H1 (cell line): ENCODE data around the gene PDE8A. TPM values are rescaled to one million over a fixed set of nuclear protein-coding genes. Genes with fewer than 3 reads are reported as not detected.

Experiments
- CTCF ChIA-PET: fragments of 300-600 bp; sonication (Branson Sonifier 250); formaldehyde crosslinking; loops from one replicate; lab custom pipeline; 2021; ENCODE audit not compliant: partially characterized antibody; lab: Charles Lee
- POLR2A ChIA-PET: fragments of 300-600 bp; sonication (Branson Sonifier 250); formaldehyde crosslinking; loops from one replicate; lab custom pipeline; 2021; ENCODE audit warnings: inconsistent platforms; ENCODE audit not compliant: partially characterized antibody; lab: Charles Lee
- DNase-seq, 2 experiments: peaks; one replicate each; pipeline versions ENCODE4 v3.0.0 to v3.0.0-alpha.2; 2010 to 2022; ENCODE audit warnings: low spot score in 2 of 2, low read depth in 1 of 2, mixed read lengths in 1 of 2
- FAIRE-seq: peaks from 2 replicates; lab custom pipeline; 2011; peaks lifted over from hg19 to GRCh38; lab: Jason Lieb, UNC
- H2AFZ ChIP-seq: 2 replicates; pipeline ENCODE4 v1.8.1; 2012; ENCODE audit warnings: low read length, inconsistent platforms
- H2AK5ac ChIP-seq: 2 replicates; pipeline ENCODE4 v1.6.1; 2013; ENCODE audit warnings: low read depth, low read length
- H2BK120ac ChIP-seq: replicated peaks from 2 replicates; pipeline ENCODE3; 2013; ENCODE audit warnings: low read depth, low read length, inconsistent platforms
- H2BK12ac ChIP-seq: 2 replicates; pipeline ENCODE4 v1.6.1; 2013; ENCODE audit warnings: low read depth, low read length
- H2BK15ac ChIP-seq: 2 replicates; pipeline ENCODE4 v1.6.1; 2013; ENCODE audit warnings: low read length
- H2BK20ac ChIP-seq: 2 replicates; pipeline ENCODE4 v1.6.1; 2013; ENCODE audit warnings: low read length
- H2BK5ac ChIP-seq: 2 replicates; pipeline ENCODE4 v1.6.1; 2013; ENCODE audit warnings: low read depth, low read length
- H3K14ac ChIP-seq: 2 replicates; pipeline ENCODE4 v1.6.1; 2013; ENCODE audit warnings: inconsistent platforms; ENCODE audit not compliant: insufficient read length
- H3K18ac ChIP-seq: 2 replicates; pipeline ENCODE4 v1.6.1; 2013; ENCODE audit warnings: low read length; ENCODE audit errors: extremely low read depth
- H3K23ac ChIP-seq: 2 replicates; pipeline ENCODE4 v1.6.1; 2013; ENCODE audit warnings: inconsistent platforms; ENCODE audit not compliant: insufficient read length
- H3K23me2 ChIP-seq: 2 replicates; pipeline ENCODE4 v1.6.1; 2013; ENCODE audit warnings: low read depth, low read length
- H3K27ac ChIP-seq: 2 replicates; pipeline ENCODE4 v1.6.1; 2011; ENCODE audit warnings: low read depth, low read length, inconsistent platforms
- H3K27me3 ChIP-seq, 4 experiments: replicated peaks in 1 of 4; 1 replicate in 1 of 4; 2 replicates in 3 of 4; pipeline versions ENCODE4 v1.6.1 to v1.8.1; 2011 to 2013; ENCODE audit warnings: low read length in 3 of 4, mild to moderate bottlenecking in 3 of 4, inconsistent platforms in 2 of 4, mixed read lengths in 2 of 4, moderate library complexity in 1 of 4; ENCODE audit not compliant: control insufficient read depth in 3 of 4, insufficient read depth in 3 of 4; ENCODE audit errors: extremely low read depth in 1 of 4
- H3K36me3 ChIP-seq, 4 experiments: 2 replicates each; pipeline versions ENCODE4 v1.6.1 to v1.8.1; 2011 to 2013; ENCODE audit warnings: mild to moderate bottlenecking in 4 of 4, low read length in 3 of 4, moderate library complexity in 2 of 4, control low read depth in 1 of 4, inconsistent platforms in 1 of 4; ENCODE audit not compliant: insufficient read depth in 4 of 4, control insufficient read depth in 2 of 4
- H3K4ac ChIP-seq: replicated peaks from 2 replicates; pipeline ENCODE3; 2013; ENCODE audit warnings: low read length, low read depth, mixed read lengths, inconsistent platforms; ENCODE audit not compliant: insufficient read length
- H3K4me1 ChIP-seq, 4 experiments: replicated peaks in 1 of 4; 1 replicate in 1 of 4; 2 replicates in 3 of 4; pipeline versions ENCODE4 v1.6.1 to v1.8.1; 2011 to 2013; ENCODE audit warnings: low read length in 3 of 4, inconsistent platforms in 2 of 4, mixed read lengths in 1 of 4; ENCODE audit not compliant: insufficient read depth in 4 of 4, control insufficient read depth in 3 of 4
- H3K4me2 ChIP-seq, 2 experiments: 2 replicates each; pipeline versions ENCODE4 v1.6.1 to v1.8.1; 2011 to 2013; ENCODE audit warnings: low read depth in 2 of 2, low read length in 2 of 2, control low read depth in 1 of 2, inconsistent platforms in 1 of 2, mild to moderate bottlenecking in 1 of 2; ENCODE audit not compliant: insufficient read depth in 1 of 2
- H3K4me3 ChIP-seq, 4 experiments: fragments of 200-600, 300-600 bp in 1 of 4; sonication (generic), shearing (Covaris generic), sonication (Bioruptor Twin) in 1 of 4; 2 replicates each; pipeline versions ENCODE4 v1.5.1 to v1.8.1; 2011 to 2016; ENCODE audit warnings: low read length in 4 of 4, low read depth in 3 of 4, control low read depth in 2 of 4, inconsistent platforms in 2 of 4, mild to moderate bottlenecking in 2 of 4, mixed read lengths in 1 of 4, moderate library complexity in 1 of 4; ENCODE audit not compliant: insufficient read depth in 2 of 4; ENCODE audit errors: extremely low read depth in 1 of 4
- H3K56ac ChIP-seq: replicated peaks from 2 replicates; pipeline ENCODE3; 2013; ENCODE audit warnings: low read depth, mild to moderate bottlenecking, mixed read lengths, low read length, inconsistent platforms; ENCODE audit not compliant: insufficient read length
- H3K79me1 ChIP-seq: 2 replicates; pipeline ENCODE4 v1.6.1; 2013; ENCODE audit warnings: low read depth, low read length, control low read depth
- H3K79me2 ChIP-seq, 2 experiments: 2 replicates each; pipeline versions ENCODE4 v1.6.1 to v1.8.1; 2012 to 2013; ENCODE audit warnings: low read length in 2 of 2, mild to moderate bottlenecking in 2 of 2, inconsistent platforms in 1 of 2; ENCODE audit not compliant: insufficient read depth in 2 of 2, control insufficient read depth in 1 of 2
- H3K9ac ChIP-seq, 4 experiments: replicated peaks in 1 of 4; 1 replicate in 1 of 4; 2 replicates in 3 of 4; pipeline versions ENCODE4 v1.6.1 to v1.8.1; 2011 to 2013; ENCODE audit warnings: low read depth in 3 of 4, low read length in 3 of 4, control low read depth in 2 of 4, mild to moderate bottlenecking in 2 of 4, moderate library complexity in 2 of 4, inconsistent platforms in 1 of 4; ENCODE audit errors: extremely low read depth in 1 of 4
- H3K9me3 ChIP-seq, 2 experiments: 2 replicates each; pipeline versions ENCODE4 v1.6.1 to v1.8.1; 2012 to 2013; ENCODE audit warnings: mild to moderate bottlenecking in 2 of 2, moderate library complexity in 2 of 2, control low read depth in 1 of 2, inconsistent platforms in 1 of 2, low read depth in 1 of 2, low read length in 1 of 2, mixed read lengths in 1 of 2; ENCODE audit not compliant: insufficient read depth in 2 of 2
- H4K20me1 ChIP-seq, 2 experiments: replicated peaks in 1 of 2; 2 replicates each; pipeline versions ENCODE3 to v1.8.1; 2011 to 2013; ENCODE audit warnings: inconsistent platforms in 2 of 2, low read length in 2 of 2, mild to moderate bottlenecking in 1 of 2; ENCODE audit not compliant: insufficient read depth in 2 of 2, control insufficient read depth in 1 of 2
- H4K5ac ChIP-seq: 2 replicates; pipeline ENCODE4 v1.6.1; 2013; ENCODE audit warnings: low read length, low read depth, mixed read lengths, inconsistent platforms; ENCODE audit not compliant: insufficient read length
- H4K8ac ChIP-seq: 2 replicates; pipeline ENCODE4 v1.8.0; 2013; ENCODE audit warnings: mild to moderate bottlenecking, moderate library complexity, low read length, inconsistent platforms; ENCODE audit not compliant: insufficient read depth; ENCODE audit errors: extremely low read depth
- H4K91ac ChIP-seq: replicated peaks from 2 replicates; pipeline ENCODE3; 2013; ENCODE audit warnings: low read length, mixed read lengths, inconsistent platforms; ENCODE audit not compliant: insufficient read length
- RAD21 ChIP-seq, 2 experiments: IDR thresholded peaks in 1 of 2; conservative IDR thresholded peaks in 1 of 2; 2 replicates each; pipeline ENCODE4 v1.6.1; 2011; ENCODE audit warnings: low read depth in 2 of 2, low read length in 2 of 2, improper control_type of control experiment in 1 of 2, inconsistent platforms in 1 of 2, mild to moderate bottlenecking in 1 of 2, moderate library complexity in 1 of 2
- RFX5 ChIP-seq: IDR thresholded peaks from 2 replicates; pipeline ENCODE4 v1.6.1; 2011; ENCODE audit warnings: low read depth, low read length, improper control_type of control experiment, borderline replicate concordance
- YY1 ChIP-seq: IDR thresholded peaks from 2 replicates; pipeline ENCODE4 v1.6.1; 2011; ENCODE audit warnings: low read depth, mild to moderate bottlenecking, low read length
- WGBS, 2 experiments: shearing (Covaris generic) in 1 of 2; methylation state at CpG; one replicate each; pipeline versions ENCODE4 v1.1.6 to v1.1.7; 2013 to 2015; ENCODE audit warnings: low lambda C conversion rate in 2 of 2, mixed read lengths in 2 of 2, inconsistent platforms in 1 of 2, low coverage in 1 of 2, missing lambda C conversion rate in 1 of 2; ENCODE audit not compliant: insufficient replicate concordance in 2 of 2, insufficient coverage in 1 of 2, insufficient read length in 1 of 2; ENCODE audit errors: extremely low coverage in 1 of 2, missing lambda C conversion rate in 1 of 2; 5-methylcytosine and 5-hydroxymethylcytosine counted together
- polyA plus RNA-seq, 7 experiments: library from polyadenylated mRNA; depleted of rRNA in 3 of 7; stranded (reverse) in 5 of 7; unstranded in 2 of 7; fragments of >200 nt in 5 of 7; fragments of 200-250 nt in 2 of 7; gene quantifications; 1 replicate in 5 of 7; 2 replicates in 1 of 7; 4 replicates in 1 of 7; pipeline versions ENCODE4 v1.2.1 to v1.2.3, GENCODE V29; 2011 to 2013; ENCODE audit warnings: missing spikeins in 2 of 7, mixed read lengths in 2 of 7
- total RNA-seq: library from RNA; stranded (reverse); fragmentation: NEBNext Ultra II Directional; extraction: Animal tissue kit (Norgen Biotek cat#: 25700); gene quantifications from 2 replicates; pipeline ENCODE4 v1.2.1, GENCODE V29; 2021
- TF ChIP-seq, protein P1 (sequence below), 3 experiments: IDR thresholded peaks; 1 replicate in 2 of 3; 2 replicates in 1 of 3; pipeline versions ENCODE4 v1.5.1 to v1.6.1; 2011; ENCODE audit warnings: low read length in 3 of 3, mild to moderate bottlenecking in 3 of 3, inconsistent platforms in 2 of 3, low read depth in 1 of 3, moderate library complexity in 1 of 3; ENCODE audit not compliant: insufficient read depth in 1 of 3; ENCODE audit errors: control extremely low read depth in 1 of 3

Gene PDE8A
- total and polyA plus RNA-seq, 2 of the 8 experiments (the other 6 are each of a cell fraction or from before 2014, with no cell fraction given), result 6.9 to 7.8 TPM

DNA sequence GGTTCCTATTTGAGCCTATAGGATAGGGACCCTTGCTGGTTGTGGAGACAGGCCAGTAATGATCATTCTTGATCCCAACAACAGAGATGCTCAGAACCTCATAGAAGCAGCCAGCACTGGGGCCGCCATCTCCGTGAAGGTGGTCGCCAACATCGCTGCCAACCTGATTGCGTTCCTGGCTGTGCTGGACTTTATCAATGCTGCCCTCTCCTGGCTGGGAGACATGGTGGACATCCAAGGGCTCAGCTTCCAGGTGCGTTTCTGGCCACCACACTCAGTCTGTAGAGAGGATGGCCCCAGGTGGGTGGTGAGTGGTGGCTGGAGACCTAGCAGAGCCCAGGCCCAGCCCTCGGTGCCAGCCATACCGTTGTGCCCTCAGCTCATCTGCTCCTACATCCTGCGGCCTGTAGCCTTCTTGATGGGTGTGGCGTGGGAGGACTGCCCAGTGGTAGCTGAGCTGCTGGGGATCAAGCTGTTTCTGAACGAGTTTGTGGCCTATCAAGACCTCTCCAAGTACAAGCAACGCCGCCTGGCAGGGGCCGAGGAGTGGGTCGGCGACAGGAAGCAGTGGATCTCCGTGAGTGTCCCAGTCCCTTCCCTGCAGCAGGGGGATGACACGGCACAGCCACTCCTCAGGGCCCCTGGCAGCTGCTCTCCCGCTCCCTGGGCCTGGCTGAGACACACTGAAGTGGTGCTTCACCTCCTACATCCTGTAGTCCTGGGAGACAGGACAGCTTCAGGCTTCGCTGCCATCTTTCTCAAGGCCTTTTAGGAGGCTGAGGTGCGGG, 46.5 kb upstream of the PDE8A start:
- no peak overlapping the region for H2BK15ac ChIP-seq
- H4K20me1 ChIP-seq, result no peaks in the 10 kb centered on the region
- ChIA-PET CTCF (interaction anchor here (0.8 to 3.0 kb wide), 20 partner anchors 10 to 348 kb away, joined by 3 to 10 read pairs (median 4); partner anchors contain the start of gene SEC11A), POLR2A (interaction anchor here (0.6 kb wide), 1 partner anchor 1091 kb away, joined by 3 read pairs; no protein-coding TSS in a partner anchor)
- no peak overlapping the region for H3K18ac ChIP-seq
- H3K9me3 ChIP-seq, result no peaks in the 10 kb centered on the region
- no peak overlapping the region; the same call in 1 of the 2 replicates for H2BK12ac ChIP-seq
- H4K8ac ChIP-seq, result no peak overlapping the region
- H2BK20ac ChIP-seq, result no peak overlapping the region
- no peak overlapping the region for H3K9ac ChIP-seq
- H2AK5ac ChIP-seq, result no peak overlapping the region
- no peak overlapping the region for H3K14ac ChIP-seq
- no peak overlapping the region for H3K4ac ChIP-seq
- H3K23me2 ChIP-seq, result no peaks in the 10 kb centered on the region
- H3K56ac ChIP-seq, result no peak overlapping the region
- H4K91ac ChIP-seq, result no peak overlapping the region
- no peak overlapping the region for H2BK5ac ChIP-seq
- 80% methylated on average over 21 of the region's 21 CpGs; no CpG with 5 or more reads in 1 of the 2 experiments for WGBS, 2 experiments
- no peaks in the 10 kb centered on the region for H3K79me1 ChIP-seq
- H2BK120ac ChIP-seq, result no peak overlapping the region
- DNase-seq (no peak), FAIRE-seq (no peak)
- no peaks in the 10 kb centered on the region for H3K36me3 ChIP-seq
- H3K4me3 ChIP-seq, result no peak overlapping the region
- no peaks in the 10 kb centered on the region for H3K27me3 ChIP-seq
- TF ChIP-seq, protein P1, sequence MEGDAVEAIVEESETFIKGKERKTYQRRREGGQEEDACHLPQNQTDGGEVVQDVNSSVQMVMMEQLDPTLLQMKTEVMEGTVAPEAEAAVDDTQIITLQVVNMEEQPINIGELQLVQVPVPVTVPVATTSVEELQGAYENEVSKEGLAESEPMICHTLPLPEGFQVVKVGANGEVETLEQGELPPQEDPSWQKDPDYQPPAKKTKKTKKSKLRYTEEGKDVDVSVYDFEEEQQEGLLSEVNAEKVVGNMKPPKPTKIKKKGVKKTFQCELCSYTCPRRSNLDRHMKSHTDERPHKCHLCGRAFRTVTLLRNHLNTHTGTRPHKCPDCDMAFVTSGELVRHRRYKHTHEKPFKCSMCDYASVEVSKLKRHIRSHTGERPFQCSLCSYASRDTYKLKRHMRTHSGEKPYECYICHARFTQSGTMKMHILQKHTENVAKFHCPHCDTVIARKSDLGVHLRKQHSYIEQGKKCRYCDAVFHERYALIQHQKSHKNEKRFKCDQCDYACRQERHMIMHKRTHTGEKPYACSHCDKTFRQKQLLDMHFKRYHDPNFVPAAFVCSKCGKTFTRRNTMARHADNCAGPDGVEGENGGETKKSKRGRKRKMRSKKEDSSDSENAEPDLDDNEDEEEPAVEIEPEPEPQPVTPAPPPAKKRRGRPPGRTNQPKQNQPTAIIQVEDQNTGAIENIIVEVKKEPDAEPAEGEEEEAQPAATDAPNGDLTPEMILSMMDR (IDR thresholded peaks at IDR 0.05; ENCODE audit: control extremely low read depth in 1 of 3, insufficient read depth in 1 of 3, low read depth in 1 of 3, low read length in 3 of 3), result peak; percentile 63 to 75 (median 74)
- TF ChIP-seq YY1, result 0 out of 2 replicates have a peak, but pooled peaks have one; percentile 41
- no peak for TF ChIP-seq RFX5
- TF ChIP-seq RAD21 (IDR thresholded peaks at IDR 0.05 in 1 of 2, conservative IDR thresholded peaks at IDR 0.05 in 1 of 2; ENCODE audit: low read depth in 2 of 2, low read length in 2 of 2), result peak; percentile 67 to 76
- no peak overlapping the region for H4K5ac ChIP-seq
- peak overlapping the region; percentile 74; the same call in 1 of the 2 replicates for H2AFZ ChIP-seq
- H3K27ac ChIP-seq, result no peak overlapping the region
- no peaks in the 10 kb centered on the region for H3K4me1 ChIP-seq
- H3K4me2 ChIP-seq, result no peak overlapping the region
- H3K79me2 ChIP-seq, result no peaks in the 10 kb centered on the region
- no peak overlapping the region for H3K23ac ChIP-seq
